Lower lobe of right lung (tissue), 2 donors: ENCODE results near the gene UGT2B15. TPM values are rescaled to one million over a fixed set of nuclear protein-coding genes. Genes with fewer than 3 reads are reported as not detected.
"Not testable (repeated sequence)": the region's sequence is repeated elsewhere in the genome, so short reads cannot be mapped to it uniquely, and the experiment has no call there.

Experiments
- ATAC-seq, 2 donors: fragments of 200-7000 bp; cut with Tn5 transposase; one replicate each; pipeline ENCODE4 v1.9.1; 2020 to 2022; ENCODE audit warnings: mild to moderate bottlenecking in 2 of 2, moderate library complexity in 2 of 2
- DNase-seq: peaks from one replicate; pipeline ENCODE4 v3.0.0-alpha.2; 2020
- H3K27ac ChIP-seq: fragments of 200-600 bp; one replicate; pipeline ENCODE4 v1.8.0; 2022
- H3K27me3 ChIP-seq: fragments of 200-600 bp; one replicate; pipeline ENCODE4 v1.8.0; 2022; ENCODE audit warnings: low read depth
- H3K36me3 ChIP-seq: fragments of 200-600 bp; one replicate; pipeline ENCODE4 v1.8.0; 2022; ENCODE audit warnings: mild to moderate bottlenecking
- H3K4me1 ChIP-seq: fragments of 200-600 bp; one replicate; pipeline ENCODE4 v1.8.0; 2022
- H3K4me3 ChIP-seq: fragments of 200-600 bp; one replicate; pipeline ENCODE4 v1.8.0; 2022; ENCODE audit warnings: mild to moderate bottlenecking
- H3K9me3 ChIP-seq: fragments of 200-600 bp; one replicate; pipeline ENCODE4 v1.8.0; 2022
- CTCF ChIP-seq: fragments of 200-600 bp; IDR thresholded peaks from one replicate; pipeline ENCODE4 v1.8.0; 2022; ENCODE audit warnings: antibody characterized with exemption, mild to moderate bottlenecking
- intact Hi-C: fragments of 100-400 bp; cut with DNase I; formaldehyde crosslinking; loops from one replicate; pipeline ENCODE4 v1.11.0; 2022
- total RNA-seq: library from RNA; stranded (reverse); fragmentation: NEBNext Ultra II Directional; extraction: Animal tissue kit (Norgen Biotek cat#: 25700); gene quantifications from one replicate; pipeline ENCODE4 v1.2.1, GENCODE V29; 2021
- donor health status: DM: no; HTN: yes; CAD: no; lungs with severe emphysema.

UGT2B15 gene
- total RNA-seq, 1 donor from 2014 or later = not detected

GRCh38 chr4:68708566-68708965, 38.1 kb upstream of the UGT2B15 start:
- Histone ChIP-seq H3K27ac (no peak overlapping the region), H3K4me3 (no peak overlapping the region), H3K9me3 (no peaks in the 10 kb centered on the region), H3K36me3 (no peaks in the 10 kb centered on the region), H3K27me3 (no peaks in the 10 kb centered on the region), H3K4me1 (no peaks in the 10 kb centered on the region)
- TF ChIP-seq CTCF = no peak
- ATAC-seq (no peak), DNase-seq (no peak)
- intact Hi-C loops = no loop called here

GRCh38 chr4:68703168-68703567, 32.7 kb upstream of the UGT2B15 start:
- intact Hi-C loops, ATAC-seq, H3K4me1 ChIP-seq: not testable (repeated sequence)

GRCh38 chr4:68700152-68700551, 29.7 kb upstream of the UGT2B15 start:
- Histone ChIP-seq H3K9me3 (no peaks in the 10 kb centered on the region), H3K4me1 (no peaks in the 10 kb centered on the region), H3K27me3 (no peaks in the 10 kb centered on the region), H3K27ac (no peak overlapping the region), H3K36me3 (no peaks in the 10 kb centered on the region), H3K4me3 (no peak overlapping the region)
- no peak for TF ChIP-seq CTCF
- intact Hi-C loops = no loop called here
- ATAC-seq (no peak), DNase-seq (no peak)

More at GRCh38 chr4:68703168-68703567, 32.7 kb upstream of the UGT2B15 start:
- not testable (repeated sequence) for H3K27ac ChIP-seq, DNase-seq, H3K9me3 ChIP-seq, H3K4me3 ChIP-seq, H3K27me3 ChIP-seq, H3K36me3 ChIP-seq

- Histone ChIP-seq H3K4me3 (no peak overlapping the region), H3K4me1 (no peaks in the 10 kb centered on the region), H3K27ac (no peak overlapping the region), H3K36me3 (no peaks in the 10 kb centered on the region), H3K27me3 (no peaks in the 10 kb centered on the region), H3K9me3 (peaks cover 7% of the 10 kb centered on the region)
- no peak for TF ChIP-seq CTCF
- DNase-seq (no peak), ATAC-seq (no peak)
- intact Hi-C loops = no loop called here
Observed at GRCh38 chr4:68693325-68694075, 23.0 kb upstream of the UGT2B15 start.

GRCh38 chr4:68691186-68691585, 20.7 kb upstream of the UGT2B15 start:
- ATAC-seq = no peak
- Histone ChIP-seq H3K27ac (no peak overlapping the region), H3K27me3 (no peaks in the 10 kb centered on the region), H3K4me1 (no peaks in the 10 kb centered on the region), H3K4me3 (no peak overlapping the region), H3K9me3 (peaks cover 7% of the 10 kb centered on the region), H3K36me3 (no peaks in the 10 kb centered on the region)
- no peak for DNase-seq
- TF ChIP-seq CTCF = no peak
- intact Hi-C loops = no loop called here

- no peak overlapping the region for H3K27ac ChIP-seq
- intact Hi-C loops = no loop called here
- H3K4me3 ChIP-seq = no peak overlapping the region
- DNase-seq (no peak), ATAC-seq (no peak)
- H3K9me3 ChIP-seq = peaks cover 3% of the 10 kb centered on the region
- no peak for TF ChIP-seq CTCF
- no peaks in the 10 kb centered on the region for H3K4me1 ChIP-seq
- H3K27me3 ChIP-seq = no peaks in the 10 kb centered on the region
- no peaks in the 10 kb centered on the region for H3K36me3 ChIP-seq
Observed at GRCh38 chr4:68683034-68683433, 12.6 kb upstream of the UGT2B15 start.

- intact Hi-C loops, ATAC-seq, H3K27me3 ChIP-seq, H3K36me3 ChIP-seq, H3K4me1 ChIP-seq, DNase-seq, H3K27ac ChIP-seq, H3K9me3 ChIP-seq, H3K4me3 ChIP-seq: not testable (repeated sequence)
Observed at GRCh38 chr4:68681298-68681697, 10.8 kb upstream of the UGT2B15 start.
